Liver (tissue), 9 donors: ENCODE results near the gene LPP. TPM values are rescaled to one million over a fixed set of nuclear protein-coding genes. Genes with fewer than 3 reads are reported as not detected.

Experiments
- DNase-seq: peaks from one replicate; pipeline ENCODE4 v3.0.0-alpha.2; 2017; ENCODE audit warnings: low spot score
- H3K27ac ChIP-seq, 2 donors: one replicate each; pipeline ENCODE4 v1.7.0; 2013; ENCODE audit warnings: inconsistent platforms in 2 of 2, low read length in 2 of 2, control low read depth in 1 of 2, low read depth in 1 of 2, mild to moderate bottlenecking in 1 of 2
- H3K27me3 ChIP-seq, 4 donors: one replicate each; pipeline versions ENCODE4 v1.6.1 to v1.7.0; 2013; ENCODE audit warnings: low read length in 3 of 4, inconsistent platforms in 1 of 4, mild to moderate bottlenecking in 1 of 4, moderate library complexity in 1 of 4; ENCODE audit not compliant: control insufficient read depth in 4 of 4, insufficient read depth in 4 of 4
- H3K36me3 ChIP-seq, 4 donors: one replicate each; pipeline versions ENCODE4 v1.6.1 to v1.7.0; 2013; ENCODE audit warnings: low read length in 3 of 4, mild to moderate bottlenecking in 3 of 4, low read depth in 1 of 4, moderate library complexity in 1 of 4; ENCODE audit not compliant: control insufficient read depth in 4 of 4, insufficient read depth in 3 of 4
- H3K4me1 ChIP-seq, 4 donors: one replicate each; pipeline versions ENCODE4 v1.6.1 to v1.7.0; 2013; ENCODE audit warnings: low read length in 3 of 4, mild to moderate bottlenecking in 3 of 4, moderate library complexity in 1 of 4; ENCODE audit not compliant: control insufficient read depth in 4 of 4, insufficient read depth in 4 of 4
- H3K4me3 ChIP-seq, 3 donors: one replicate each; pipeline versions ENCODE4 v1.6.1 to v1.7.0; 2013; ENCODE audit warnings: low read length in 3 of 3, control low read depth in 1 of 3, low read depth in 1 of 3, mild to moderate bottlenecking in 1 of 3
- H3K9ac ChIP-seq, 2 donors: one replicate each; pipeline ENCODE4 v1.7.0; 2013; ENCODE audit warnings: low read length in 2 of 2, mild to moderate bottlenecking in 2 of 2, moderate library complexity in 2 of 2, control low read depth in 1 of 2, low read depth in 1 of 2
- H3K9me3 ChIP-seq, 4 donors: one replicate each; pipeline versions ENCODE4 v1.6.1 to v1.7.0; 2013; ENCODE audit warnings: low read length in 3 of 4; ENCODE audit not compliant: control insufficient read depth in 4 of 4
- EGR1 ChIP-seq, 2 donors: IDR thresholded peaks; 2 replicates each; pipeline ENCODE4 v1.6.1; 2016 to 2018; ENCODE audit warnings: antibody characterized with exemption in 2 of 2, low read depth in 2 of 2
- FOXA1 ChIP-seq: IDR thresholded peaks from 2 replicates; pipeline ENCODE4 v1.6.1; 2016; ENCODE audit warnings: antibody characterized with exemption
- FOXA2 ChIP-seq: IDR thresholded peaks from 2 replicates; pipeline ENCODE4 v1.6.1; 2016; ENCODE audit warnings: antibody characterized with exemption
- GABPA ChIP-seq, 2 donors: IDR thresholded peaks in 1 of 2; conservative IDR thresholded peaks in 1 of 2; 2 replicates each; pipeline ENCODE4 v1.6.1; 2016; ENCODE audit warnings: antibody characterized with exemption in 2 of 2, mild to moderate bottlenecking in 1 of 2, moderate library complexity in 1 of 2
- HNF4A ChIP-seq, 2 donors: conservative IDR thresholded peaks; 2 replicates each; pipeline ENCODE4 v1.6.1; 2016; ENCODE audit warnings: antibody characterized with exemption in 2 of 2, mild to moderate bottlenecking in 2 of 2
- HNF4G ChIP-seq: IDR thresholded peaks from 2 replicates; pipeline ENCODE4 v1.6.1; 2016; ENCODE audit warnings: antibody characterized with exemption
- JUND ChIP-seq, 2 donors: IDR thresholded peaks; 2 replicates each; pipeline ENCODE4 v1.6.1; 2016; ENCODE audit warnings: antibody characterized with exemption in 2 of 2
- NR2F2 ChIP-seq: IDR thresholded peaks from 2 replicates; pipeline ENCODE4 v1.6.1; 2016; ENCODE audit warnings: antibody characterized with exemption
- RAD21 ChIP-seq, 2 donors: IDR thresholded peaks; 2 replicates each; pipeline ENCODE4 v1.6.1; 2016; ENCODE audit warnings: antibody characterized with exemption in 2 of 2, mild to moderate bottlenecking in 2 of 2
- RXRA ChIP-seq, 2 donors: IDR thresholded peaks; 2 replicates each; pipeline ENCODE4 v1.6.1; 2017 to 2018; ENCODE audit warnings: antibody characterized with exemption in 2 of 2, mild to moderate bottlenecking in 1 of 2
- SP1 ChIP-seq: IDR thresholded peaks from 2 replicates; pipeline ENCODE4 v1.6.1; 2018; ENCODE audit warnings: antibody characterized with exemption, mild to moderate bottlenecking
- TAF1 ChIP-seq: conservative IDR thresholded peaks from 2 replicates; pipeline ENCODE4 v1.6.1; 2016; ENCODE audit warnings: antibody characterized with exemption, mild to moderate bottlenecking
- YY1 ChIP-seq: IDR thresholded peaks from 2 replicates; pipeline ENCODE4 v1.6.1; 2016; ENCODE audit warnings: antibody characterized with exemption, mild to moderate bottlenecking
- WGBS: extraction: QIAGEN DNeasy Blood & Tissue Kit; methylation state at CpG from one replicate; pipeline ENCODE4 v1.1.7; 2013; 5-methylcytosine and 5-hydroxymethylcytosine counted together
- polyA plus RNA-seq, 2 donors: library from polyadenylated mRNA; stranded (reverse) in 1 of 2; unstranded in 1 of 2; fragments of 200-250 nt in 1 of 2; fragments of >200 nt in 1 of 2; fragmentation: Nextera tagmentation in 1 of 2; extraction: Ambion mirVana in 1 of 2; gene quantifications; one replicate each; pipeline versions ENCODE4 v1.2.1 to v1.2.3, GENCODE V29; 2013 to 2015
- total RNA-seq, 2 donors: library from RNA; depleted of rRNA; stranded (reverse); fragments of >200 nt; gene quantifications; one replicate each; pipeline ENCODE4 v1.2.3, GENCODE V29; 2014
- TF ChIP-seq, protein P1 (sequence below): IDR thresholded peaks from 2 replicates; pipeline ENCODE4 v1.6.1; 2016; ENCODE audit warnings: antibody characterized with exemption
- TF ChIP-seq, protein P2 (sequence below): IDR thresholded peaks from 2 replicates; pipeline ENCODE4 v1.6.1; 2016; ENCODE audit warnings: antibody characterized with exemption, mild to moderate bottlenecking
- TF ChIP-seq, protein P3 (sequence below): fragments of 150-350 bp; IDR thresholded peaks from 2 replicates; pipeline ENCODE4 v1.5.1; 2017; ENCODE audit warnings: improper control_type of control experiment, low read depth, low read length; ENCODE audit not compliant: missing input control
- TF ChIP-seq, protein P4 (sequence below): IDR thresholded peaks from 2 replicates; pipeline ENCODE4 v1.6.1; 2016; ENCODE audit warnings: antibody characterized with exemption
- TF ChIP-seq, protein P5 (sequence below): IDR thresholded peaks from 2 replicates; pipeline ENCODE4 v1.6.1; 2016; ENCODE audit warnings: antibody characterized with exemption
- donor health status: healthy.
- donor health status: healthy.
- donor health status: healthy.
- donor health status: healthy.
- donor health status: healthy.

The LPP gene
- total and polyA plus RNA-seq, 4 donors: 3.3 to 53.7 (median 28.2) TPM

DNA sequence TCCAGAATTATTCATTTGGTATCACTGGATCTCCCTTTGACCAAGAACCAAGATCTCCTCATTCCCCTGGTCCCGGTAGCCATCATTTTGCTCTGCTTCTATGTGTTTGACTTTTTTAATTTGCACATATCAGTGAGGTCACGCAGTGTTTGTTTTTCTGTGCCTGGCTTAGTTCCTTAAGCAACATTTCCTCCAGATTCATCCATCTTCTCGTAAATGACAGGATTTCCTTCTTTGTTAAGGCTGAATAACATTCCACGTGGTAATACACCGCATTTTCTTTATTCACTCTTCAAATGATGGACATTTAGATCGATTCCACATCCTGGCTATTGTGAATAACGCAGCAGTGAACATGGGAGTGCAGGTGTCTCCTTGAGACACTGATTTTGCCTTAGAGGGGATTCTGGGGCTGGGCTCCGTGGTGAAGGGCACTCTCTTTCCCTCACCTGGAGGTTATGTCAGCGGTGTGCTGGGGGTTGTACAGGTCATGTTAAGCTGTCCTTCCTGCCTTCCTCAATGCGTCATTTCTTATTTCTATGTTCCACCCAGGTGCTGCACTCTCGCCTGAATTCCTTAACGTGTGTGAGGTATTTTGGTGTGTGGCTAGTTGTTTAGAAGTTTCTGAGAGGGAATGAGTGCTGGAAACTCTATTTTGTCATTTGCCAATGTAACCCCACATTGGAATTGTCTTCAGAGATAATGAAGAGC is 212.2 kb downstream of the LPP start:
- Histone ChIP-seq H3K9ac (no peak overlapping the region), H3K4me3 (no peak overlapping the region), H3K4me1 (no peaks in the 10 kb centered on the region), H3K9me3 (no peaks in the 10 kb centered on the region), H3K36me3 (peaks cover 0 to 2% (median 0%) of the 10 kb centered on the region in 4 donors), H3K27ac (no peak overlapping the region), H3K27me3 (no peaks in the 10 kb centered on the region)
- DNase-seq: no peak
- TF ChIP-seq, protein P1, sequence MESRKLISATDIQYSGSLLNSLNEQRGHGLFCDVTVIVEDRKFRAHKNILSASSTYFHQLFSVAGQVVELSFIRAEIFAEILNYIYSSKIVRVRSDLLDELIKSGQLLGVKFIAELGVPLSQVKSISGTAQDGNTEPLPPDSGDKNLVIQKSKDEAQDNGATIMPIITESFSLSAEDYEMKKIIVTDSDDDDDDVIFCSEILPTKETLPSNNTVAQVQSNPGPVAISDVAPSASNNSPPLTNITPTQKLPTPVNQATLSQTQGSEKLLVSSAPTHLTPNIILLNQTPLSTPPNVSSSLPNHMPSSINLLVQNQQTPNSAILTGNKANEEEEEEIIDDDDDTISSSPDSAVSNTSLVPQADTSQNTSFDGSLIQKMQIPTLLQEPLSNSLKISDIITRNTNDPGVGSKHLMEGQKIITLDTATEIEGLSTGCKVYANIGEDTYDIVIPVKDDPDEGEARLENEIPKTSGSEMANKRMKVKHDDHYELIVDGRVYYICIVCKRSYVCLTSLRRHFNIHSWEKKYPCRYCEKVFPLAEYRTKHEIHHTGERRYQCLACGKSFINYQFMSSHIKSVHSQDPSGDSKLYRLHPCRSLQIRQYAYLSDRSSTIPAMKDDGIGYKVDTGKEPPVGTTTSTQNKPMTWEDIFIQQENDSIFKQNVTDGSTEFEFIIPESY: no peak
- TF ChIP-seq TAF1 (no peak), FOXA1 (no peak), SP1 (no peak), RXRA (IDR thresholded peaks at IDR 0.05) (no peak), RAD21 (IDR thresholded peaks at IDR 0.05) (no peak), HNF4A (conservative IDR thresholded peaks at IDR 0.05) (no peak), EGR1 (IDR thresholded peaks at IDR 0.05; ENCODE audit: low read depth in 2 of 2) (no peak), YY1 (no peak), NR2F2 (no peak), HNF4G (no peak), JUND (IDR thresholded peaks at IDR 0.05) (no peak), FOXA2 (no peak), GABPA (IDR thresholded peaks at IDR 0.05 in 1 of 2, conservative IDR thresholded peaks at IDR 0.05 in 1 of 2) (no peak)
- TF ChIP-seq, protein P2, sequence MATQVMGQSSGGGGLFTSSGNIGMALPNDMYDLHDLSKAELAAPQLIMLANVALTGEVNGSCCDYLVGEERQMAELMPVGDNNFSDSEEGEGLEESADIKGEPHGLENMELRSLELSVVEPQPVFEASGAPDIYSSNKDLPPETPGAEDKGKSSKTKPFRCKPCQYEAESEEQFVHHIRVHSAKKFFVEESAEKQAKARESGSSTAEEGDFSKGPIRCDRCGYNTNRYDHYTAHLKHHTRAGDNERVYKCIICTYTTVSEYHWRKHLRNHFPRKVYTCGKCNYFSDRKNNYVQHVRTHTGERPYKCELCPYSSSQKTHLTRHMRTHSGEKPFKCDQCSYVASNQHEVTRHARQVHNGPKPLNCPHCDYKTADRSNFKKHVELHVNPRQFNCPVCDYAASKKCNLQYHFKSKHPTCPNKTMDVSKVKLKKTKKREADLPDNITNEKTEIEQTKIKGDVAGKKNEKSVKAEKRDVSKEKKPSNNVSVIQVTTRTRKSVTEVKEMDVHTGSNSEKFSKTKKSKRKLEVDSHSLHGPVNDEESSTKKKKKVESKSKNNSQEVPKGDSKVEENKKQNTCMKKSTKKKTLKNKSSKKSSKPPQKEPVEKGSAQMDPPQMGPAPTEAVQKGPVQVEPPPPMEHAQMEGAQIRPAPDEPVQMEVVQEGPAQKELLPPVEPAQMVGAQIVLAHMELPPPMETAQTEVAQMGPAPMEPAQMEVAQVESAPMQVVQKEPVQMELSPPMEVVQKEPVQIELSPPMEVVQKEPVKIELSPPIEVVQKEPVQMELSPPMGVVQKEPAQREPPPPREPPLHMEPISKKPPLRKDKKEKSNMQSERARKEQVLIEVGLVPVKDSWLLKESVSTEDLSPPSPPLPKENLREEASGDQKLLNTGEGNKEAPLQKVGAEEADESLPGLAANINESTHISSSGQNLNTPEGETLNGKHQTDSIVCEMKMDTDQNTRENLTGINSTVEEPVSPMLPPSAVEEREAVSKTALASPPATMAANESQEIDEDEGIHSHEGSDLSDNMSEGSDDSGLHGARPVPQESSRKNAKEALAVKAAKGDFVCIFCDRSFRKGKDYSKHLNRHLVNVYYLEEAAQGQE: no peak
- TF ChIP-seq, protein P3, sequence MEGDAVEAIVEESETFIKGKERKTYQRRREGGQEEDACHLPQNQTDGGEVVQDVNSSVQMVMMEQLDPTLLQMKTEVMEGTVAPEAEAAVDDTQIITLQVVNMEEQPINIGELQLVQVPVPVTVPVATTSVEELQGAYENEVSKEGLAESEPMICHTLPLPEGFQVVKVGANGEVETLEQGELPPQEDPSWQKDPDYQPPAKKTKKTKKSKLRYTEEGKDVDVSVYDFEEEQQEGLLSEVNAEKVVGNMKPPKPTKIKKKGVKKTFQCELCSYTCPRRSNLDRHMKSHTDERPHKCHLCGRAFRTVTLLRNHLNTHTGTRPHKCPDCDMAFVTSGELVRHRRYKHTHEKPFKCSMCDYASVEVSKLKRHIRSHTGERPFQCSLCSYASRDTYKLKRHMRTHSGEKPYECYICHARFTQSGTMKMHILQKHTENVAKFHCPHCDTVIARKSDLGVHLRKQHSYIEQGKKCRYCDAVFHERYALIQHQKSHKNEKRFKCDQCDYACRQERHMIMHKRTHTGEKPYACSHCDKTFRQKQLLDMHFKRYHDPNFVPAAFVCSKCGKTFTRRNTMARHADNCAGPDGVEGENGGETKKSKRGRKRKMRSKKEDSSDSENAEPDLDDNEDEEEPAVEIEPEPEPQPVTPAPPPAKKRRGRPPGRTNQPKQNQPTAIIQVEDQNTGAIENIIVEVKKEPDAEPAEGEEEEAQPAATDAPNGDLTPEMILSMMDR: no peak
- TF ChIP-seq, protein P4, sequence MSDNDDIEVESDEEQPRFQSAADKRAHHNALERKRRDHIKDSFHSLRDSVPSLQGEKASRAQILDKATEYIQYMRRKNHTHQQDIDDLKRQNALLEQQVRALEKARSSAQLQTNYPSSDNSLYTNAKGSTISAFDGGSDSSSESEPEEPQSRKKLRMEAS: no peak
- TF ChIP-seq, protein P5, sequence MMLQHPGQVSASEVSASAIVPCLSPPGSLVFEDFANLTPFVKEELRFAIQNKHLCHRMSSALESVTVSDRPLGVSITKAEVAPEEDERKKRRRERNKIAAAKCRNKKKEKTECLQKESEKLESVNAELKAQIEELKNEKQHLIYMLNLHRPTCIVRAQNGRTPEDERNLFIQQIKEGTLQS: no peak
- 79% methylated on average over 12 of the region's 12 CpGs for WGBS
